OCI-LY3 (cell line): Measurements from ENCODE around the gene DIAPH2.

Source experiments
- H2AFZ ChIP-seq: fragments of 200-600, 300-600 bp; shearing (Covaris generic); 2 replicates; pipeline ENCODE4 v1.6.0; 2014; ENCODE audit warnings: antibody characterized with exemption, low read depth, low read length
- H3K27ac ChIP-seq: fragments of 200-600, 300-600 bp; sonication (generic); 2 replicates; pipeline ENCODE4 v1.5.1; 2014; ENCODE audit warnings: mild to moderate bottlenecking, low read length, moderate library complexity, mixed read lengths
- H3K27me3 ChIP-seq: fragments of 200-600, 300-600 bp; sonication (generic); 2 replicates; pipeline ENCODE4 v1.6.1; 2014; ENCODE audit warnings: low read depth, low read length, mixed read lengths
- H3K36me3 ChIP-seq: fragments of 200-600, 300-600 bp; sonication (generic); replicated peaks from 2 replicates; pipeline ENCODE3; 2014; ENCODE audit warnings: low read depth, low read length, mixed read lengths
- H3K4me1 ChIP-seq: fragments of 300-600, 200-600 bp; sonication (generic); 2 replicates; pipeline ENCODE4 v1.6.1; 2014; ENCODE audit warnings: low read length, mixed read lengths
- H3K4me2 ChIP-seq: fragments of 200-600, 300-600 bp; sonication (generic); 2 replicates; pipeline ENCODE4 v1.6.1; 2014; ENCODE audit warnings: low read length, mixed read lengths
- H3K4me3 ChIP-seq: fragments of 300-600, 200-600 bp; sonication (generic); 2 replicates; pipeline ENCODE4 v1.5.1; 2014; ENCODE audit warnings: antibody characterized with exemption, mild to moderate bottlenecking, low read length, moderate library complexity
- H3K79me2 ChIP-seq: fragments of 300-600, 200-600 bp; shearing (Covaris generic); 2 replicates; pipeline ENCODE4 v1.6.1; 2014; ENCODE audit warnings: mild to moderate bottlenecking, low read length, mixed read lengths
- H3K9ac ChIP-seq: fragments of 300-600, 200-600 bp; shearing (Covaris generic); 2 replicates; pipeline ENCODE4 v1.6.0; 2014; ENCODE audit warnings: mild to moderate bottlenecking, low read length, moderate library complexity
- H3K9me3 ChIP-seq: fragments of 200-600, 300-600 bp; shearing (Covaris generic); 2 replicates; pipeline ENCODE4 v1.6.1; 2014; ENCODE audit warnings: low read length, mixed read lengths; ENCODE audit not compliant: insufficient read depth
- H4K20me1 ChIP-seq: fragments of 200-600, 300-600 bp; sonication (generic); 2 replicates; pipeline ENCODE4 v1.6.1; 2016; ENCODE audit warnings: low read length, mixed read lengths; ENCODE audit not compliant: insufficient read depth
- EZH2phosphoT487 ChIP-seq: fragments of 200-600 bp; shearing (Covaris generic); IDR thresholded peaks from 2 replicates; pipeline ENCODE4 v1.6.1; 2018; ENCODE audit warnings: antibody characterized with exemption, mixed run types, low read depth
- TF ChIP-seq, protein P1 (sequence below): fragments of 200-600, 300-600 bp; sonication (generic); IDR thresholded peaks from 2 replicates; pipeline ENCODE4 v1.5.1; 2014; ENCODE audit warnings: antibody characterized with exemption, low read length, low read depth

DIAPH2 gene

DNA sequence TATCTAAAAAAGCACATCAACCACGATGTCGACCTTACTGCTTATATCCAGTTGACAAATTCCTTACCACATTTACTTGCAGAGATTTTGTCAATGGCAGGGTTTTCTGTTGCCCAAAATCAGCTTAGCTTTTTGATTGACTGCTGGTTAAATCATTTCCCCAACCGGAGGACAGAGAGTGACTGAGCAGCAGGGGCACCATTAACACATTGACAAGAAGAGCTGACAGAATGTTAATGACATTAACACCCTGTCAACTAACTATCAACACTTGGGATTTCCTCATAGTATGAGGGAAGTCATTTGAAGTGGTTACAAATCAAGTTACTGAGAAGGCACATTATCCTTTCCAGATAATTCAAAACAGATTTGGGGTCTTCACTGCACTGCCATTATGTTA, 567.5 kb downstream of the DIAPH2 start:
- Histone ChIP-seq H3K9ac (no peak overlapping the region), H3K27ac (no peak overlapping the region), H3K9me3 (no peaks in the 10 kb centered on the region), H3K27me3 (no peaks in the 10 kb centered on the region), H3K4me3 (no peak overlapping the region), H3K4me1 (no peaks in the 10 kb centered on the region), H4K20me1 (no peaks in the 10 kb centered on the region), H2AFZ (no peak overlapping the region), H3K36me3 (no peaks in the 10 kb centered on the region), H3K79me2 (no peaks in the 10 kb centered on the region), H3K4me2 (no peak overlapping the region)
- no peak for TF ChIP-seq EZH2phosphoT487
- TF ChIP-seq, protein P1, sequence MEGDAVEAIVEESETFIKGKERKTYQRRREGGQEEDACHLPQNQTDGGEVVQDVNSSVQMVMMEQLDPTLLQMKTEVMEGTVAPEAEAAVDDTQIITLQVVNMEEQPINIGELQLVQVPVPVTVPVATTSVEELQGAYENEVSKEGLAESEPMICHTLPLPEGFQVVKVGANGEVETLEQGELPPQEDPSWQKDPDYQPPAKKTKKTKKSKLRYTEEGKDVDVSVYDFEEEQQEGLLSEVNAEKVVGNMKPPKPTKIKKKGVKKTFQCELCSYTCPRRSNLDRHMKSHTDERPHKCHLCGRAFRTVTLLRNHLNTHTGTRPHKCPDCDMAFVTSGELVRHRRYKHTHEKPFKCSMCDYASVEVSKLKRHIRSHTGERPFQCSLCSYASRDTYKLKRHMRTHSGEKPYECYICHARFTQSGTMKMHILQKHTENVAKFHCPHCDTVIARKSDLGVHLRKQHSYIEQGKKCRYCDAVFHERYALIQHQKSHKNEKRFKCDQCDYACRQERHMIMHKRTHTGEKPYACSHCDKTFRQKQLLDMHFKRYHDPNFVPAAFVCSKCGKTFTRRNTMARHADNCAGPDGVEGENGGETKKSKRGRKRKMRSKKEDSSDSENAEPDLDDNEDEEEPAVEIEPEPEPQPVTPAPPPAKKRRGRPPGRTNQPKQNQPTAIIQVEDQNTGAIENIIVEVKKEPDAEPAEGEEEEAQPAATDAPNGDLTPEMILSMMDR: no peak

DNA sequence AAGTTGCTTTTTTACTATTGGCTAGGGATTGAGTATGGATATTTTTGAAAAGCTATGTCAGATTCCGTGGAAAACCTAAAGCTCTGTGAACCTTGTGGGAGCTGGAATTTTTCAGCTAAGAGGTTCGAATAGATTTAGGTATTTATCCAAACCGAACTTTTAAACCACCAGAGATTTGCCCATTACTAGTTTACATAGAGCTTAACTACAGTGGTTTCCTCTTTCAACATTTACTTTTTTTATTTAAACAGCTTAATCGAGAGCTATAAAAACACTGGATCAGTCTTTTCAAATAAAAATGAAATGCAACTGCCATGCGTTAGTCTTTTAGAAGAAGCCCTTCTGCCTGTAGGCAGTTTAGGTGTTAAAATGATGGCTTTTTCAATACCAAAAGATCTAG, 576.0 kb downstream of the DIAPH2 start:
- Histone ChIP-seq H3K36me3 (no peaks in the 10 kb centered on the region), H3K9me3 (no peaks in the 10 kb centered on the region), H3K4me3 (no peak overlapping the region), H2AFZ (no peak overlapping the region), H3K27ac (no peak overlapping the region), H3K79me2 (no peaks in the 10 kb centered on the region), H4K20me1 (no peaks in the 10 kb centered on the region), H3K4me2 (no peak overlapping the region), H3K27me3 (no peaks in the 10 kb centered on the region), H3K9ac (no peak overlapping the region), H3K4me1 (no peaks in the 10 kb centered on the region)
- TF ChIP-seq, protein P1: no peak
- TF ChIP-seq EZH2phosphoT487: no peak

DNA sequence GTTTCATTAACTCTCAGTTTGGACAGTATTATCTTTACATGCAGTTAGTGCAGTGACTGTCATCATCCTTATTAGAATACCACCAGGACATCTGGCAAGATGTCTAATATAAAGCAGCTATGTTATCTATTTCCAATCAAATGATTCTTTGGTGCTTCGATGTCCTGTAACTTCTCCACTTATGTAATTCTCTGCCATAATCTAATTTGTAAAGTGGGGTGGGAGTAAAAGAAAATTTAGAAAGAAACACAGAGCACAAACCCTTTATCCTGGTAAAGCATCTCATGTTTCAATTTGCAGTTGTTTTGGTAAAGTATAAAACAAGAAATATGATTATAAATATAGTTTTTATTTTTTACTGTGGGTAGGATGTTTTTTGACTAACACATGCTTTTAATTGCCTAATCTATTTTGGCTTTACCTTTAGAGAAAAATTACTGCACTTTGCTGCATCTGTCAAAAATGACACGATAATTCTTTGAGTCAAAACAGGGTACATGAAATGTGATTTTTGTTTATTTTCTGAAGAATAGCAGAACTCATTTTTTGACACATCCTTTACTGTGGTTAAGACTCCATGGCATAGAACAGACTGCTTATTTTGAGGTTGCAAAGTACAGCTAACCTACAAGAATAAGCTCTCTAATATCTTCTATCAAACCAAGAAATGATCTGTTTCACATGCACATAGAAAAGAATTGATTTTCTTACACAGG, 581.9 kb downstream of the DIAPH2 start:
- no peak overlapping the region for H3K4me2 ChIP-seq
- H4K20me1 ChIP-seq: no peaks in the 10 kb centered on the region
- H3K9me3 ChIP-seq: no peaks in the 10 kb centered on the region
- no peak overlapping the region for H3K9ac ChIP-seq
- no peaks in the 10 kb centered on the region for H3K79me2 ChIP-seq
- no peak overlapping the region for H3K27ac ChIP-seq
- no peak overlapping the region for H3K4me3 ChIP-seq
- H3K27me3 ChIP-seq: no peaks in the 10 kb centered on the region
- H3K4me1 ChIP-seq: no peaks in the 10 kb centered on the region
- H3K36me3 ChIP-seq: no peaks in the 10 kb centered on the region
- TF ChIP-seq EZH2phosphoT487: no peak
- TF ChIP-seq, protein P1: no peak
- no peak overlapping the region for H2AFZ ChIP-seq

DNA sequence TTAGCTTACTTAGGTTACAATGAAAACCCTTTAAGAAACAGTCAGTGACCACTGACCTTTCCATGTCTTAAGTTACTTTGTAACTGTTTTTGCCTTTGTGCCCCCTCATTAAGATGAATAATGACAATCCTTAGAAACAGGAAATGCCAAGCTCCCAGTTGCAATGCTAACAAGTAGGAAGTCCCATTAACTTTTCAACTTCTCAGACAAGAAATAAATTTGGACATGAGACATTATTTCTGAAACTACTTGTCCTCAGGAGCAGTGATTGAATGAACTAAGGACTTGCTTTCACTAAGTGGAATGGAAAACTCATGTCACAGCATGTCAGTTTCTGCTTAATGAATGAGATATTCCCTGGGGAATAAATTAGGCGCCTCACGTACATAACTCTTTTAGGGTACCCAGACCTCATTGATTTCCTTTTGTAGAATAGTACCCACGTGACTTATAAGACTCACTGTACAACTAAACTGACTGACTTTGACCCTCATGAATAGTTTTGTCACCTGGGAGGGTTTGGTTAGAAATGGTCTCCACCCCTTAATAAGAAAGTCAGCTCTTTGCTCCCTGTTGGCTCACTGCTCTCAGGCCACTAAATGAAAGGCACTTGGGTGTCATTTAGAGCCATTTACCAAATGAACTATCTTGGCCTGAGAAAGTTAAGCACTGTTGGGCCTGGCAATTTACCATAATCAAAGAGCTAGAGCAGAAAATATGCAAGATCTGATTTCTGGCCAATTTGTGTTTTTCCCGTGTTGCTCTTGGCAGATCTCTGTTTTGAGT, 582.9 kb downstream of the DIAPH2 start:
- TF ChIP-seq EZH2phosphoT487: no peak
- TF ChIP-seq, protein P1: no peak
- Histone ChIP-seq H3K4me3 (no peak overlapping the region), H3K27ac (no peak overlapping the region), H4K20me1 (no peaks in the 10 kb centered on the region), H3K27me3 (no peaks in the 10 kb centered on the region), H3K36me3 (no peaks in the 10 kb centered on the region), H3K9me3 (no peaks in the 10 kb centered on the region), H3K79me2 (no peaks in the 10 kb centered on the region), H3K9ac (no peak overlapping the region), H3K4me2 (no peak overlapping the region), H2AFZ (no peak overlapping the region), H3K4me1 (no peaks in the 10 kb centered on the region)
